Left ventricle myocardium inferior (tissue), 1 donor: Measurements from ENCODE around the gene MAB21L4. TPM values are rescaled to one million over a fixed set of nuclear protein-coding genes. Genes with fewer than 3 reads are reported as not detected.

Experiments
- DNase-seq: peaks from one replicate; pipeline ENCODE4 v3.0.0-alpha.2; 2020
- H3K27ac ChIP-seq: fragments of 200-600 bp; replicated peaks from 2 replicates; pipeline ENCODE4 v1.8.0; 2021
- H3K27me3 ChIP-seq: fragments of 200-600 bp; 2 replicates; pipeline ENCODE4 v1.8.0; 2021; ENCODE audit warnings: low read depth
- H3K36me3 ChIP-seq: fragments of 200-600 bp; 2 replicates; pipeline ENCODE4 v1.8.0; 2021
- H3K4me1 ChIP-seq: fragments of 200-600 bp; 2 replicates; pipeline ENCODE4 v1.8.0; 2021
- H3K4me3 ChIP-seq: fragments of 200-600 bp; 2 replicates; pipeline ENCODE4 v1.8.0; 2021; ENCODE audit warnings: mild to moderate bottlenecking, moderate library complexity
- H3K9me3 ChIP-seq: fragments of 200-600 bp; replicated peaks from 2 replicates; pipeline ENCODE4 v1.8.0; 2021
- CTCF ChIP-seq: fragments of 200-600 bp; IDR thresholded peaks from 2 replicates; pipeline ENCODE4 v1.8.0; 2021; ENCODE audit warnings: antibody characterized with exemption, mild to moderate bottlenecking, borderline replicate concordance
- intact Hi-C: fragments of 100-400 bp; cut with micrococcal nuclease; formaldehyde crosslinking; loops from one replicate; pipeline ENCODE4 v1.11.0; 2022
- total RNA-seq: library from RNA; stranded (reverse); fragmentation: NEBNext Ultra II Directional; extraction: Animal tissue kit (Norgen Biotek cat#: 25700); gene quantifications from one replicate; pipeline ENCODE4 v1.2.1, GENCODE V29; 2021
- donor health status: DM: no; HTN: yes; CAD: no; lungs with severe emphysema.

MAB21L4 gene
- total RNA-seq, 1 donor from 2014 or later: not detected

GRCh38 chr2:240890691-240891090 is 5.3 kb downstream of the MAB21L4 start:
- Histone ChIP-seq H3K27ac (no peak overlapping the region), H3K27me3 (peaks cover 8% of the 10 kb centered on the region), H3K36me3 (no peaks in the 10 kb centered on the region), H3K9me3 (no peaks in the 10 kb centered on the region), H3K4me1 (no peaks in the 10 kb centered on the region), H3K4me3 (no peak overlapping the region)
- DNase-seq: no peak
- intact Hi-C loops: no loop called here
- no peak for TF ChIP-seq CTCF

- Histone ChIP-seq H3K36me3 (no peaks in the 10 kb centered on the region), H3K9me3 (no peaks in the 10 kb centered on the region), H3K4me1 (no peaks in the 10 kb centered on the region), H3K4me3 (no peak overlapping the region), H3K27ac (no peak overlapping the region), H3K27me3 (peaks cover 3% of the 10 kb centered on the region)
- DNase-seq: no peak
- TF ChIP-seq CTCF: no peak
- intact Hi-C loops: no loop called here
Measured at GRCh38 chr2:240889601-240890560, 6.1 kb downstream of the MAB21L4 start.

- Histone ChIP-seq H3K9me3 (no peaks in the 10 kb centered on the region), H3K4me1 (no peaks in the 10 kb centered on the region), H3K36me3 (no peaks in the 10 kb centered on the region), H3K27ac (no peak overlapping the region), H3K4me3 (no peak overlapping the region), H3K27me3 (no peaks in the 10 kb centered on the region)
- no peak for DNase-seq
- TF ChIP-seq CTCF: no peak
- intact Hi-C loops: no loop called here
Measured at GRCh38 chr2:240888890-240889573, 6.9 kb downstream of the MAB21L4 start.

- H3K4me1 ChIP-seq: no peaks in the 10 kb centered on the region
- TF ChIP-seq CTCF: no peak
- H3K4me3 ChIP-seq: no peak overlapping the region
- DNase-seq: no peak
- H3K36me3 ChIP-seq: no peaks in the 10 kb centered on the region
- H3K27me3 ChIP-seq: no peaks in the 10 kb centered on the region
- intact Hi-C loops: no loop called here
- H3K9me3 ChIP-seq: no peaks in the 10 kb centered on the region
- H3K27ac ChIP-seq: no peak overlapping the region
Measured at GRCh38 chr2:240888130-240888889, 7.6 kb downstream of the MAB21L4 start.

GRCh38 chr2:240887631-240888030 is 8.3 kb downstream of the MAB21L4 start:
- Histone ChIP-seq H3K27ac (no peak overlapping the region), H3K4me1 (no peaks in the 10 kb centered on the region), H3K27me3 (no peaks in the 10 kb centered on the region), H3K9me3 (no peaks in the 10 kb centered on the region), H3K4me3 (no peak overlapping the region), H3K36me3 (no peaks in the 10 kb centered on the region)
- DNase-seq: no peak
- intact Hi-C loops: no loop called here
- TF ChIP-seq CTCF: no peak
